Keratinocyte (primary cell): ENCODE results near the gene AAMDC. TPM values are rescaled to one million over a fixed set of nuclear protein-coding genes. Genes with fewer than 3 reads are reported as not detected.

Experiments used
- DNase-seq: peaks from one replicate; pipeline ENCODE4 v3.0.0-alpha.2; 2011; ENCODE audit warnings: low read depth, missing footprints, low spot score
- FAIRE-seq: peaks from 2 replicates; lab custom pipeline; 2011; peaks lifted over from hg19 to GRCh38; lab: Jason Lieb, UNC
- H2AFZ ChIP-seq: 2 replicates; pipeline ENCODE4 v1.6.0; 2012; ENCODE audit warnings: low read length, control low read depth, inconsistent platforms; ENCODE audit not compliant: control insufficient read depth
- H3K27ac ChIP-seq: 2 replicates; pipeline ENCODE4 v1.5.1; 2011; ENCODE audit warnings: low read length; ENCODE audit not compliant: control insufficient read depth, insufficient read depth
- H3K27me3 ChIP-seq: 3 replicates; pipeline ENCODE4 v1.6.0; 2011; ENCODE audit warnings: low read length; ENCODE audit not compliant: control insufficient read depth, insufficient read depth; ENCODE audit errors: extremely low read depth
- H3K36me3 ChIP-seq, 2 experiments: 2 replicates in 1 of 2; 3 replicates in 1 of 2; pipeline ENCODE4 v1.5.1; 2011; ENCODE audit warnings: low read length in 2 of 2, mild to moderate bottlenecking in 1 of 2; ENCODE audit not compliant: control insufficient read depth in 2 of 2, insufficient read depth in 2 of 2; ENCODE audit errors: extremely low read depth in 1 of 2
- H3K4me1 ChIP-seq: 3 replicates; pipeline ENCODE4 v1.5.1; 2011; ENCODE audit warnings: low read length; ENCODE audit not compliant: control insufficient read depth, insufficient read depth; ENCODE audit errors: extremely low read depth
- H3K4me2 ChIP-seq: 3 replicates; pipeline ENCODE4 v1.6.0; 2011; ENCODE audit warnings: low read depth, low read length; ENCODE audit not compliant: control insufficient read depth, insufficient read depth; ENCODE audit errors: extremely low read depth
- H3K4me3 ChIP-seq, 3 experiments: fragments of 200-600 bp in 1 of 3; sonication (generic) in 1 of 3; 2 replicates in 2 of 3; 3 replicates in 1 of 3; pipeline ENCODE4 v1.5.1; 2011 to 2016; ENCODE audit warnings: low read length in 3 of 3, mild to moderate bottlenecking in 3 of 3, control low read depth in 2 of 3, inconsistent platforms in 1 of 3, low read depth in 1 of 3, mixed read lengths in 1 of 3, mixed run types in 1 of 3, moderate library complexity in 1 of 3; ENCODE audit not compliant: control insufficient read depth in 2 of 3, insufficient read depth in 2 of 3; ENCODE audit errors: extremely low read depth in 1 of 3
- H3K79me2 ChIP-seq: 2 replicates; pipeline ENCODE4 v1.6.0; 2012; ENCODE audit warnings: low read length; ENCODE audit not compliant: control insufficient read depth, insufficient read depth
- H3K9ac ChIP-seq: 3 replicates; pipeline ENCODE4 v1.6.0; 2011; ENCODE audit warnings: low read length; ENCODE audit not compliant: control insufficient read depth, insufficient read depth; ENCODE audit errors: extremely low read depth
- H3K9me1 ChIP-seq: 3 replicates; pipeline ENCODE4 v1.6.0; 2011; ENCODE audit warnings: low read length; ENCODE audit not compliant: control insufficient read depth, insufficient read depth; ENCODE audit errors: extremely low read depth
- H3K9me3 ChIP-seq: 2 replicates; pipeline ENCODE4 v1.5.1; 2012; ENCODE audit warnings: low read depth, low read length; ENCODE audit not compliant: control insufficient read depth
- H4K20me1 ChIP-seq: 3 replicates; pipeline ENCODE4 v1.6.0; 2011; ENCODE audit warnings: low read length; ENCODE audit not compliant: control insufficient read depth, insufficient read depth; ENCODE audit errors: extremely low read depth
- EZH2 ChIP-seq: IDR thresholded peaks from one replicate; pipeline ENCODE4 v1.6.1; 2012; ENCODE audit warnings: inconsistent platforms, mild to moderate bottlenecking, low read length, moderate library complexity
- dilution Hi-C: fragments of 300-500 bp; cut with MboI; formaldehyde crosslinking; loops from one replicate; pipeline ENCODE4 v1.7.0; 2020; ENCODE audit warnings: low sequenced_read_pairs; ENCODE audit not compliant: extremely low pct_ligation_motif_present
- polyA plus RNA-seq, 5 experiments: library from polyadenylated mRNA; depleted of rRNA in 3 of 5; stranded (reverse) in 3 of 5; stranded (forward) in 1 of 5; unstranded in 1 of 5; fragments of >200 nt; gene quantifications; 1 replicate in 1 of 5; 2 replicates in 3 of 5; 3 replicates in 1 of 5; pipeline versions ENCODE4 v1.2.1 to v1.2.3, GENCODE V29; 2011 to 2012; ENCODE audit warnings: missing spikeins in 2 of 5, low read depth in 1 of 5, low replicate concordance in 1 of 5
- TF ChIP-seq, protein P1 (sequence below), 3 experiments: IDR thresholded peaks in 1 of 3; conservative IDR thresholded peaks in 1 of 3; optimal IDR thresholded peaks in 1 of 3; 2 replicates in 2 of 3; 3 replicates in 1 of 3; pipeline versions ENCODE3 to v1.5.1; 2011; ENCODE audit warnings: low read length in 3 of 3, mild to moderate bottlenecking in 3 of 3, moderate library complexity in 2 of 3, control low read depth in 1 of 3, inconsistent platforms in 1 of 3; ENCODE audit not compliant: insufficient read depth in 2 of 3; ENCODE audit errors: extremely low read depth in 1 of 3

Gene AAMDC
- polyA plus RNA-seq, 1 donor (not counting 4 experiments of a cell fraction or from before 2014, with no cell fraction given), result 22.4 TPM

DNA sequence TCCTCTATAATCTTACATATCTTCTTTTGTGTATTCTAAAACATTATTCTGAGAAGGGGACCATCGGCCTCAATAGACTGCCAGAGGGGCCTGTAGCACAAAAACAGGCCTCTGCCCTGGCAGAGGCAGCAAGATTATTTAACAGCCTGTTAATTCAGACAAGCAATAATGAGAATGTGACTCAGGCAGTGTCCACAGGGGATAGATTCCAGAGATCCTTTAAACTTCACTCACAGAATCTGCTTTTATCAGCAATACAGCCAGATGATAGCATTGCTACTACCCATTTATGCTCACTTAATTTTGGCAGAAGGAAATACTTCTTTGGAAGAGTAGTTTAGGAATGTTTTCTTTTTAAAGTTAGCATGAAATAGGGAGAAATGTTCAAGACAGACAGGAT lies 44.9 kb downstream of the AAMDC start:
- H3K4me3 ChIP-seq, result no peak overlapping the region
- H3K9me1 ChIP-seq, result no peaks in the 10 kb centered on the region
- FAIRE-seq (no peak), DNase-seq (no peak)
- no peaks in the 10 kb centered on the region for H3K27me3 ChIP-seq
- H3K4me1 ChIP-seq, result no peaks in the 10 kb centered on the region
- dilution Hi-C loops, result no loop called here
- no peak overlapping the region for H2AFZ ChIP-seq
- H3K4me2 ChIP-seq, result no peak overlapping the region
- no peaks in the 10 kb centered on the region for H3K9me3 ChIP-seq
- H3K27ac ChIP-seq, result no peak overlapping the region
- H3K79me2 ChIP-seq, result no peaks in the 10 kb centered on the region
- no peak overlapping the region for H3K9ac ChIP-seq
- H3K36me3 ChIP-seq, result peaks cover 0 to 4% of the 10 kb centered on the region in 2 experiments
- TF ChIP-seq, protein P1, sequence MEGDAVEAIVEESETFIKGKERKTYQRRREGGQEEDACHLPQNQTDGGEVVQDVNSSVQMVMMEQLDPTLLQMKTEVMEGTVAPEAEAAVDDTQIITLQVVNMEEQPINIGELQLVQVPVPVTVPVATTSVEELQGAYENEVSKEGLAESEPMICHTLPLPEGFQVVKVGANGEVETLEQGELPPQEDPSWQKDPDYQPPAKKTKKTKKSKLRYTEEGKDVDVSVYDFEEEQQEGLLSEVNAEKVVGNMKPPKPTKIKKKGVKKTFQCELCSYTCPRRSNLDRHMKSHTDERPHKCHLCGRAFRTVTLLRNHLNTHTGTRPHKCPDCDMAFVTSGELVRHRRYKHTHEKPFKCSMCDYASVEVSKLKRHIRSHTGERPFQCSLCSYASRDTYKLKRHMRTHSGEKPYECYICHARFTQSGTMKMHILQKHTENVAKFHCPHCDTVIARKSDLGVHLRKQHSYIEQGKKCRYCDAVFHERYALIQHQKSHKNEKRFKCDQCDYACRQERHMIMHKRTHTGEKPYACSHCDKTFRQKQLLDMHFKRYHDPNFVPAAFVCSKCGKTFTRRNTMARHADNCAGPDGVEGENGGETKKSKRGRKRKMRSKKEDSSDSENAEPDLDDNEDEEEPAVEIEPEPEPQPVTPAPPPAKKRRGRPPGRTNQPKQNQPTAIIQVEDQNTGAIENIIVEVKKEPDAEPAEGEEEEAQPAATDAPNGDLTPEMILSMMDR (optimal IDR thresholded peaks at IDR 0.05 in 1 of 3, IDR thresholded peaks at IDR 0.05 in 1 of 3, conservative IDR thresholded peaks at IDR 0.05 in 1 of 3; ENCODE audit: extremely low read depth in 1 of 3, insufficient read depth in 2 of 3, low read length in 3 of 3), result no peak
- no peak for TF ChIP-seq EZH2
- no peaks in the 10 kb centered on the region for H4K20me1 ChIP-seq

- H4K20me1 ChIP-seq, result no peaks in the 10 kb centered on the region
- H3K9me3 ChIP-seq, result no peaks in the 10 kb centered on the region
- H3K36me3 ChIP-seq, result peaks cover 0 to 4% of the 10 kb centered on the region in 2 experiments
- no peaks in the 10 kb centered on the region for H3K79me2 ChIP-seq
- no peak overlapping the region for H3K27ac ChIP-seq
- TF ChIP-seq EZH2, result no peak
- TF ChIP-seq, protein P1 (optimal IDR thresholded peaks at IDR 0.05 in 1 of 3, IDR thresholded peaks at IDR 0.05 in 1 of 3, conservative IDR thresholded peaks at IDR 0.05 in 1 of 3; ENCODE audit: extremely low read depth in 1 of 3, insufficient read depth in 2 of 3, low read length in 3 of 3), result no peak
- no peaks in the 10 kb centered on the region for H3K27me3 ChIP-seq
- dilution Hi-C loops, result no loop called here
- FAIRE-seq (no peak), DNase-seq (no peak)
- H2AFZ ChIP-seq, result no peak overlapping the region
- H3K4me2 ChIP-seq, result no peak overlapping the region
- no peaks in the 10 kb centered on the region for H3K4me1 ChIP-seq
- H3K4me3 ChIP-seq, result no peak overlapping the region
- no peaks in the 10 kb centered on the region for H3K9me1 ChIP-seq
- no peak overlapping the region for H3K9ac ChIP-seq
These were observed 45.4 kb downstream of the AAMDC start for GRCh38 chr11:77866336-77866735.
